ENCODE results near the gene CDC45.

Gene CDC45

GRCh38 chr22:19568337-19569275 is 88.9 kb downstream of the CDC45 start:
- no peak for DNase-seq

GRCh38 chr22:19569276-19569640 is 89.5 kb downstream of the CDC45 start:
- DNase-seq = no peak

- no peak for DNase-seq
These were observed 90.3 kb downstream of the CDC45 start for GRCh38 chr22:19569976-19570375.

Data from activated gamma-delta T cell treated with Interleukin-2 at 50 U/mL for 16 hours (primary cell).